GM12878 (cell line): Measurements from ENCODE around the gene EDARADD. TPM values are rescaled to one million over a fixed set of nuclear protein-coding genes. Genes with fewer than 3 reads are reported as not detected.

ENCODE experiments used
- BCLAF1 ChIP-seq: fragments of 450-650 bp; IDR thresholded peaks from 2 replicates; pipeline ENCODE4 v1.6.1; 2017; ENCODE audit warnings: antibody characterized with exemption, mild to moderate bottlenecking, moderate library complexity
- BMI1 ChIP-seq: fragments of 450-650 bp; IDR thresholded peaks from 2 replicates; pipeline ENCODE4 v1.6.1; 2016; ENCODE audit warnings: mild to moderate bottlenecking, moderate library complexity, borderline replicate concordance
- BRCA1 ChIP-seq: IDR thresholded peaks from 2 replicates; pipeline ENCODE4 v1.6.1; 2011; ENCODE audit warnings: low read depth, low read length, improper control_type of control experiment
- CHD1 ChIP-seq: IDR thresholded peaks from 2 replicates; pipeline ENCODE4 v1.6.1; 2012; ENCODE audit warnings: low read depth, low read length, improper control_type of control experiment
- EP300 ChIP-seq, 2 experiments: fragments of 150-350 bp in 1 of 2; IDR thresholded peaks; 2 replicates each; pipeline ENCODE4 v1.6.1; 2011 to 2012; ENCODE audit warnings: low read depth in 2 of 2, low read length in 2 of 2, borderline replicate concordance in 1 of 2, improper control_type of control experiment in 1 of 2, inconsistent platforms in 1 of 2; ENCODE audit not compliant: control insufficient read depth in 1 of 2
- FOS ChIP-seq: IDR thresholded peaks from 3 replicates; pipeline ENCODE4 v1.6.1; 2011; ENCODE audit warnings: borderline replicate concordance; ENCODE audit not compliant: insufficient read length; ENCODE audit errors: extremely low read depth
- FOXK2 ChIP-seq: fragments of 450-650 bp; IDR thresholded peaks from 2 replicates; pipeline ENCODE4 v1.6.1; 2017; ENCODE audit warnings: mild to moderate bottlenecking, moderate library complexity
- GABPA ChIP-seq: IDR thresholded peaks from 2 replicates; pipeline ENCODE4 v1.6.1; 2014; ENCODE audit warnings: antibody characterized with exemption, low read depth, mild to moderate bottlenecking, inconsistent platforms
- GATAD2B ChIP-seq: fragments of 450-650 bp; conservative IDR thresholded peaks from 2 replicates; pipeline ENCODE4 v1.6.1; 2017; ENCODE audit warnings: low read depth, mild to moderate bottlenecking, moderate library complexity
- IKZF1 ChIP-seq: fragments of 450-650 bp; conservative IDR thresholded peaks from 2 replicates; pipeline ENCODE4 v1.6.1; 2017; ENCODE audit warnings: antibody characterized with exemption, mild to moderate bottlenecking
- MAX ChIP-seq: IDR thresholded peaks from 2 replicates; pipeline ENCODE4 v1.6.1; 2012; ENCODE audit warnings: low read depth, low read length, improper control_type of control experiment
- MYB ChIP-seq: fragments of 150-350 bp; IDR thresholded peaks from 2 replicates; pipeline ENCODE4 v1.6.1; 2014; ENCODE audit warnings: mild to moderate bottlenecking, low read depth, low read length, borderline replicate concordance
- PAX8 ChIP-seq: fragments of 450-650 bp; IDR thresholded peaks from 2 replicates; pipeline ENCODE4 v1.6.1; 2017; ENCODE audit warnings: mild to moderate bottlenecking, moderate library complexity
- POLR2AphosphoS5 ChIP-seq: IDR thresholded peaks from 2 replicates; pipeline ENCODE4 v1.6.1; 2011; ENCODE audit warnings: mild to moderate bottlenecking, low read length, inconsistent platforms
- POU2F2 ChIP-seq: IDR thresholded peaks from 3 replicates; pipeline ENCODE4 v1.6.1; 2011; ENCODE audit warnings: low read depth, mild to moderate bottlenecking, low read length, borderline replicate concordance
- RAD51 ChIP-seq: fragments of 450-650 bp; IDR thresholded peaks from 2 replicates; pipeline ENCODE4 v1.6.1; 2016; ENCODE audit warnings: moderate library complexity, mild to moderate bottlenecking, inconsistent platforms
- RELB ChIP-seq: fragments of 450-650 bp; IDR thresholded peaks from 2 replicates; pipeline ENCODE4 v1.6.1; 2017; ENCODE audit warnings: low read depth, mild to moderate bottlenecking, moderate library complexity
- TBL1XR1 ChIP-seq: IDR thresholded peaks from 2 replicates; pipeline ENCODE4 v1.6.1; 2012; ENCODE audit warnings: low read depth, low read length, improper control_type of control experiment
- USF1 ChIP-seq: IDR thresholded peaks from 2 replicates; pipeline ENCODE4 v1.6.1; 2011; ENCODE audit warnings: borderline replicate concordance, low read depth, mild to moderate bottlenecking, moderate library complexity, mixed read lengths, low read length; ENCODE audit not compliant: insufficient read depth; ENCODE audit errors: extremely low read length
- ZNF207 ChIP-seq: fragments of 450-650 bp; IDR thresholded peaks from 2 replicates; pipeline ENCODE4 v1.6.1; 2014; ENCODE audit warnings: antibody characterized with exemption, mild to moderate bottlenecking, borderline replicate concordance
- ZNF274 ChIP-seq: IDR thresholded peaks from one replicate; pipeline ENCODE4 v1.8.0; 2011; ENCODE audit not compliant: insufficient read length, insufficient read depth
- ZSCAN29 ChIP-seq: fragments of 450-650 bp; IDR thresholded peaks from 2 replicates; pipeline ENCODE4 v1.6.1; 2017; ENCODE audit warnings: mild to moderate bottlenecking, moderate library complexity
- polyA plus RNA-seq, 11 experiments: library from polyadenylated mRNA; depleted of rRNA in 4 of 11; unstranded in 6 of 11; stranded (reverse) in 5 of 11; fragments of >200 nt; fragmentation: Nextera tagmentation in 4 of 11; fragmentation: Illumina TruSeq in 1 of 11; extraction: Ambion mirVana in 4 of 11; extraction: Trizol in 1 of 11; gene quantifications; 1 replicate in 1 of 11; 2 replicates in 10 of 11; pipeline versions ENCODE4 v1.2.1 to v1.2.3, GENCODE V29; 2011 to 2016; ENCODE audit warnings: inconsistent platforms in 2 of 11, missing spikeins in 2 of 11, low read depth in 1 of 11
- total RNA-seq, 4 experiments: library from RNA; depleted of rRNA in 3 of 4; stranded (reverse); fragments of >200 nt in 3 of 4; fragmentation: Illumina TruSeq in 1 of 4; extraction: Trizol in 1 of 4; gene quantifications; 2 replicates each; pipeline versions ENCODE4 v1.2.1 to v1.2.3, GENCODE V29; 2013 to 2021
- TF ChIP-seq, protein P1 (sequence below): fragments of 450-650 bp; IDR thresholded peaks from 2 replicates; pipeline ENCODE4 v1.6.1; 2017; ENCODE audit warnings: mild to moderate bottlenecking, low read depth, inconsistent platforms; ENCODE audit not compliant: poor library complexity, severe bottlenecking

Gene EDARADD
- total and polyA plus RNA-seq, 10 of the 15 experiments (the other 5 are each of a cell fraction or from before 2014, with no cell fraction given): 0.58 to 6.1 (median 4.7) TPM

GRCh38 chr1:236524142-236524894 lies 130.2 kb downstream of the EDARADD start (continued):
- no peak for TF ChIP-seq ZNF274
- TF ChIP-seq BMI1: no peak
- TF ChIP-seq MYB: no peak
- TF ChIP-seq RAD51: peak; percentile 96
- TF ChIP-seq TBL1XR1: no peak
- TF ChIP-seq CHD1: no peak
- no peak for TF ChIP-seq FOS
- TF ChIP-seq BRCA1: no peak
- peak; percentile 82; the same call in 1 of the 3 replicates for TF ChIP-seq POU2F2
- TF ChIP-seq ZSCAN29: no peak
- no peak for TF ChIP-seq BCLAF1
- TF ChIP-seq IKZF1: peak; percentile 30
- TF ChIP-seq, protein P1, sequence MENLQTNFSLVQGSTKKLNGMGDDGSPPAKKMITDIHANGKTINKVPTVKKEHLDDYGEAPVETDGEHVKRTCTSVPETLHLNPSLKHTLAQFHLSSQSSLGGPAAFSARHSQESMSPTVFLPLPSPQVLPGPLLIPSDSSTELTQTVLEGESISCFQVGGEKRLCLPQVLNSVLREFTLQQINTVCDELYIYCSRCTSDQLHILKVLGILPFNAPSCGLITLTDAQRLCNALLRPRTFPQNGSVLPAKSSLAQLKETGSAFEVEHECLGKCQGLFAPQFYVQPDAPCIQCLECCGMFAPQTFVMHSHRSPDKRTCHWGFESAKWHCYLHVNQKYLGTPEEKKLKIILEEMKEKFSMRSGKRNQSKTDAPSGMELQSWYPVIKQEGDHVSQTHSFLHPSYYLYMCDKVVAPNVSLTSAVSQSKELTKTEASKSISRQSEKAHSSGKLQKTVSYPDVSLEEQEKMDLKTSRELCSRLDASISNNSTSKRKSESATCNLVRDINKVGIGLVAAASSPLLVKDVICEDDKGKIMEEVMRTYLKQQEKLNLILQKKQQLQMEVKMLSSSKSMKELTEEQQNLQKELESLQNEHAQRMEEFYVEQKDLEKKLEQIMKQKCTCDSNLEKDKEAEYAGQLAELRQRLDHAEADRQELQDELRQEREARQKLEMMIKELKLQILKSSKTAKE: peak; percentile 40
- TF ChIP-seq ZNF207: peak; percentile 20; the same call in 1 of the 2 replicates
- TF ChIP-seq GATAD2B: no peak
- peak; percentile 36 to 45; a peak in 2 of 4 replicates for TF ChIP-seq EP300 (IDR thresholded peaks at IDR 0.05; ENCODE audit: borderline replicate concordance in 1 of 2, control insufficient read depth in 1 of 2, low read depth in 2 of 2, low read length in 2 of 2)
- TF ChIP-seq PAX8: no peak
- no peak for TF ChIP-seq GABPA
- TF ChIP-seq MAX: peak; percentile 26; the same call in 1 of the 2 replicates
- peak; percentile 77 for TF ChIP-seq USF1
- peak; percentile 71 for TF ChIP-seq POLR2AphosphoS5
- TF ChIP-seq FOXK2: no peak
- TF ChIP-seq RELB: peak; percentile 66
